HG02970 (cell line): ENCODE results near the gene ATP6V1E1.
"Not testable (repeated sequence)": the region's sequence is repeated elsewhere in the genome, so short reads cannot be mapped to it uniquely, and the experiment has no call there.

Source experiments
- ATAC-seq: cut with Tn5 transposase; IDR thresholded peaks from one replicate; pipeline ENCODE4 v1.9.1; 2021; ENCODE audit warnings: mild to moderate bottlenecking, moderate library complexity, moderate number of reproducible peaks; ENCODE audit not compliant: unreplicated experiment, low FRiP score

ATP6V1E1 gene

DNA sequence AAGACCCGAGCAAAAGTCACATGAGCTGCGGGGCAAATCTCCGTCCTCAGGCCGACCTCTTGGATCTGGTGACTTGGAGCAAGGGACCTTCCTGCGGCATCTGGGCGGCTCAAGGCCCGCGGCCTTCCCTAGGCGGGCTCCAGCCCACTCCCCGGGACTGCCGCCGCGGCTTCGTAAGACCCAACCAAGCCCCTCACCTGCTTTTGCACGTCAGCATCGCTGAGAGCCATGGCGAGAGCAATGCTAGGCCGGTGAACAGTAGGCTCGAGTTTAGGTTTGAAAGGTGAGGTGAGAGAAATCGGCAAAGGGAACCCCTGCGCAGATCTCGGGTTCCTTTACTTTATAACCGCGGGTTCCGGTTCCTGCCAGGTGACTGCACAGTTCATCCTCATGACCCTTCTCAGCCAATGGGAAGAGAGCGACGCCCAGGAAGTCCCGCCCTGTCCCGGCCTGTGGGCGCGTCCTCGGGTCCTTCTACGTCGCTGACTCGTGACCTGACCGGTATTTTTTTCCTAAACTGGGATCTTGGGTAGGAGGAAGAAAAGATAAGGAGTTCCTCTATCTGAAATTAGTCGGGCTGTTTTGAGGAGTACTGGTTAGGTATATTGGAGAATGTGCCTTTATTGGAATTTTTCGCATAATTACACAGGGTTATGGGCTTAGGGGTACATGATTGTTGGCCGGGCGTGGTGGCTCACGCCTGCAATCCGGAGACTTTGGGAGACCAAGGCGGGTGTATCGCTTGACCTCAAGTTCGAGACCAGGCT is at the start of gene ATP6V1E1:
ATP6V1E1 (minus strand) TSS at position 344 of the 767 bp plus-strand sequence; CDS start at position 230, 114 bp downstream.
- ATAC-seq, result peak; percentile 97

DNA sequence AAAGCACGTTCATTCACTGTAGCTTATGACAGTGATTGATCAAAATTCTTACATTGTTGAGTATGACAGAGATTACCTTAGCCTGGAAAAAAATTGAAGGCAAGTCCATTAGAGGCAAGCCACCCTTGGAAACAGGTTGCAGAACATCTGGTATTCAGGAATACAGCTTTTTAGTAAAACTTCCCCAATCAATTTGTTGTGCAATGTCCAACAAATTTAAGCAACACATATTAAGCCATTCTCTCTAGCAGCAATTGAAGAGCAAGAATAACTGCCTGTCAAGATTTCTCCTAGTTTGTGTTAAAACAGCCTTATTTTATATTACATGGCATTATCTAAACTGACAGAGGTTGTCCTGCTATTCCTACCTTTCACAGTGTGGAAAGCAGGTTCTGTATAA is 47.0 kb upstream of the ATP6V1E1 start:
- no peak for ATAC-seq

DNA sequence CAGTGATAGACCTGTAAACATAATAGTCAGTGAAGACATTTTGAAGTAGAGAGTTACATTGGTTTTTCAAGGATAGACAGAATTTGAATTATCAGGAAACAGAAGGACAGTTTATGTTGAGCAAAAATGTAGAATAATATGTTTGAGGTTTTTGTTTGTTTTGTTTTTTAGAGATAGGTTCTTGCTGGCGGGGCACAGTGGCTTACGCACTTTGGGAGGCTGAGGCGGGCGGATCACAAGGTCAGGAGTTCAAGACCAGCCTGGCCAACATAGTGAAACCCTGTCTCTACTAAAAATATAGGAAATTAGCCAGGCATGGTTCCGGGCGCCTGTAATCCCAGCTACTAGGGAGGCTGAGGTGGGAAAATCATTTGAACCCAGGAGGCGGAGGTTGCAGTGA is 45.6 kb upstream of the ATP6V1E1 start:
- no peak for ATAC-seq

DNA sequence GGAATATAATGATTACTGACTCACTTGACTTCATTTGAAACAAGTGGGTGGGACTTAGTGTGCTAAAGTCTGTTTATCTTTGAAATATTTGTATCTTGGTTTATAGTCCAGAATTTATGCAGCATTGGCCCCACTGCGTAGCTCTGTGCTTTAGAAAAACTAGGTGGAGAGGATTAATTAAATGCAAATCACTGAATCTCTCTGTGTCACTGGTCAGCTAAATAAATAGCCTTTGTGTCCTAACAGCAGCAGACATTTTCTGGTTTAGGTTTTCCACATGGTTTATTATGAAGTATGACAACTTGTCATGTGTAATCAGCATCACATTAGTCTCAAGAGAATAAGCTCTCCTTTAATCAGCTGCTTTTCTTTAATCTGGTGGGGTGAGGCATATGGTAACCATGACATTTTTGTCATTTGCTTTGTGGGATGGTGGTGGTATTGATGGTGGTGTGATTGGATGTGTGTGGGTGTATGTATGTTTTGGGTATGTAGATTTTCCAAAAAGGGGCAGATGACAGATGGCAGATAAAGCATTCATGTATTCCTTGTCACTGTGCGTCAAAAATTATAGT is 44.0 kb upstream of the ATP6V1E1 start:
- ATAC-seq, result no peak

DNA sequence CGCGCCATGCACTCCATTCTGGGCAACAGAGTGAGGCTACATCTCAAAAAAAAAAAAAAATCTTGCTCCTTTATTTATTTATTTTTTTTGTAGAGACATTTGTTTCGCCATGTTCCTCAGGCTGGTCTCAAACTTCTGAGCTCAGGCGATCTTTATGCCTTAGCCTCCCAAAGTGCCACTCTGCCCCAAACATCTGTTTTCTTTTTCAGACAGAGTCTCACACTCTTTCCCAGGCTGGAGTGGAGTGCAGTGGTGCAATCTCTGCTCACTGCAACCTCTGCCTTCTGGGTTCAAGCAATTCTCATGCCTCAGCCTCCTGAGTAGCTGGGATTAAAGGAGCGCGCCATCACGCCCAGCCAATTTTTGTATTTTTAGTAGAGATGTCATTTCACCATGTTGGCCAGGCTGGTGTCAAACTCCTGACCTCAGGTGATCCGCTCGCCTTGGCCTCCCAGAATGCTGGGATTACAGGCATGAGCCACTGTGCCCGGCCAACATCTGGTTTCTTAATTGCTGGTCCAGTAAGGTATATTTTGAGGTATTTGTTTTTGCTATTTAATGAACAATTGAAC is 43.1 kb upstream of the ATP6V1E1 start:
- not testable (repeated sequence) for ATAC-seq

DNA sequence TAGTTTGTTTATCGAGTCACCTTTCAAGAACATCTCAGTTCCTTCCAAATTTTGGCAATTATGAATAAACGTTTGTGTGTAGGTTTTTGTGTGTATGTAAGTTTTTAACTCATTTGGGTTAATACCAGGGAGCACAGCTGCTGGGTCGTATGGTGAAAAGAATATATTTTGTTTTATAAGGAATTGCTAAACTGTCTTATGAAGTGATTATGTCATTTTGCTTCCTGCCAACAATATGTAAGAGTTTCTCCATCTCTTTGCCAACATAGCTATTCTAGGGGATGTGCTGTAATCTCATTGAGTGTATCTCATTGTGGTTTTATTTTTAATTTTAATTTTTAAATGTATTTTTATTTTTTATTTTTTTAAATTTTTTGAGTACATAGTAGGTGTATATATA is 37.3 kb upstream of the ATP6V1E1 start:
- ATAC-seq, result no peak

DNA sequence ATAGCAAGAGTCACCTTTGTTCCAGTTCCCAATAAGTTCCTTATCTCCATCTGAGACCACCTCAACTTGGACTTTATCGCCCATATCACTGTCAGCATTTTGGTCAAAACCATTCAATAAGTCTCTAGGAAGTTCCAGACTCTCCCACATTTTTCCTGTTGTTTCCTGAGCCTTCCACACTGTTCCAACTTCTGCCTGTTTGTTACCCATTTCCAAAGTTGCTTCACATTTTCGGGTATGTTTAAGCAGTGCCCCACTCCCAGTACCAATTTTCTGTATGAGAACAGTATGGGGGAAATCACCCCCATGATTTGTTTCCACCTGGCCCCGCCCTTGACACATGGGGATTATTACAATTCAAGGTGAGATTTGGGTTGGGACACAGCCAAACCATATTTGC is 36.7 kb upstream of the ATP6V1E1 start:
- no peak for ATAC-seq

DNA sequence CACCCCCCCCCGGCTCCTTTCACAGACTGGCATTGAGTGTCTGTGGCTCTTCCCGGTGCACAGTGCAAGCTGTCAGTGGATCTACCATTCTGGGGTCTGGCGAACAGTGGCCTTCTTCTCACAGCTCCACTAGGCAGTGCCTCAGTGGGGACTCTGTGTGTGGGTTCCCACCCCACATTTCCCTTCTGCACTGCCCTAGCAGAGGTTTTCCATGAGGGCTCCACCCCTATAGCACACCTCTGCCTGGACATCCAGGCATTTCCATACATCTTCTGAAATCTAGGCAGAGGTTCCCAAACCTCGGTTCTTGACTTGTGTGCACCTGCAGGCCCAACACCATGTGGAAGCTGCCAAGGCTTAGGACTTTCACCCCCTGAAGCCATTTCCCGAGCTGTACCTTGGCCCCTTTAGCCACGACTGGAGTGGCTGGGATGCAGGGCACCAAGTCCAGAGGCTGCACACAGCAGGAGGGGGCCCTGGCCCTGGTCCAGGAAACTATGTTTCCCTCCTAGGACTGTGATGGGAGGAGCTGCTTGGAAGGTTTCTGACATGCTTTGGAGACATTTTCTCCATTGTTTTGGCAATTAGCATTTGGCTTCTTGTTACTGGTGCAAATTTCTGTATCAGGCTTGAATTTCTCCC is 36.0 kb upstream of the ATP6V1E1 start:
- no peak for ATAC-seq

DNA sequence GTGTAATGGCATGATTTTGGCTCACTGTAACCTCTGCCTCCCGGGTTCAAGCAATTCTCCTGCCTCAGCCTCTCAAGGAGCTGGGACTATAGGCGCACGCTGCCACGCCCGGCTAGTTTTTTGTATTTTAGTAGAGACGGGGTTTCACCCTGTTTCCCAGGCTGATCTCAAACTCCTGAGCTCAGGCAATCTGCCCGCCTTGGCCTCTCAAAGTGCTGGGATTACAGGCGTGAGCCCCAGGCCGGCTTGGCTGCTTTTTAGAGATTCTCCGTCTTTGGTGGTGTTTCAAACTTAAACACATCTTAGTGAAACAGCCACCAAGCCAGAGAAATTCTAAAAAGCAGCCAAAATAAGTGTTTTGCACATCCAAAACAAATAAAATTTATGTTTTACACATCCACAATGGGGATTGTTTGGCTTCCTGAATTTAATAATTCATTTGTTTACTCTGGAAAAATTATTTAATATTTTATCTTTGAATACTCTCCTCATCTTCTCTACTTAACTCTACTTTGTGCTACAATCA is 28.4 kb upstream of the ATP6V1E1 start:
- no peak for ATAC-seq

DNA sequence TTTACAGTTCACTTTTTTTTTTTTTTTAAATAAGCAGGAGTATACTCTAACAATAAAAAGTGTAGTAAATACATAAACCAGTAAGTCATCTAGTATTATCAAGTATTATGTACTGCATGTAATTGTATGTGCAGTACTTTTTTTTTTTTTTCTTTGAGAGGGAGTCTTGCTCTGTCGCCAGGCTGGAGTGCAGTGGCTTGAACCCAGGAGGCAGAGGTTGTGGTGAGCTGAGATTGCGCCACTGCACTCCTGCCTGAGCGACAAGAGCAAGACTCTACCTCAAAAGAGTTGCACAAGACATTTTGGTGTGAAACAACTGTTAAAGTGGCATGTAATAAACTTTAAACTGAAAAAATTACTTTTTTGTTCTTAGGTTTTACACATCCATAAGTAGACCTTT is 26.7 kb upstream of the ATP6V1E1 start:
- ATAC-seq, result no peak

DNA sequence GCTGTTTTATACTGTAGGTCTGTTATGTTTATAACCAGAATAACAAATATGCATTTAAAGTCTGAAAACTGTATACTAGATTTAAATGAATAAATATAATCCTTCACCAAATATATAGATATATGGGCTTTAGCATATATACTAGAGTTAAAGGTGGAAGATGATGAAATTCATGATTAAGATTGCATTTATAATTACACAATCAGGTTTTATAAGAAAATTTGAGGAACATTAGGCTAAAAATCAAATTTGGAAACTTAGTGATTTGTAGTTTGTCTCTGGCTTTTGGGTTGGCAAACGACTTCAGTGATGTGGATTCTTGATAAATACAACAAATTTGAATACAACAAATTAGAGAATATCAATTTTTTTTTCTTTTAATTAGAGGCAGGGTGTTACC is 20.0 kb upstream of the ATP6V1E1 start:
- no peak for ATAC-seq

DNA sequence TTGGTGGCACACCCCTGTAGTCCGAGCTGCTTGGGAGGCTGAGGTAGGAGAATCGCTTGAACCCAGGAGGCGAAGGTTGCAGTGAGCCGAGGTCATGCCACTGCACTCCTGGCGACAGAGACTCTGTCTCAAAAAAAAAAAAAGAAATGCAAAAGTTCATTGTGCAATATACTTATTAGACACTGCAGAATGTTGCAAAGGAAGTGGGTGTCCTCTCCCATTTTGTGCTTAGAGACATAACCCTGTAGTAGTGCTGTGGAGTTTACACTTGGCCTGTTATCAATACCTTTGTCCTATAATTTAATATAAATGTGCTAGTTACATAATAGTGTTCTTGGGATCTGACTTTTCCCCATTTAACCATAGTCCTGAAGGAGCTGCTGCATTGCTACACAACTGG is 19.4 kb upstream of the ATP6V1E1 start:
- ATAC-seq, result no peak

DNA sequence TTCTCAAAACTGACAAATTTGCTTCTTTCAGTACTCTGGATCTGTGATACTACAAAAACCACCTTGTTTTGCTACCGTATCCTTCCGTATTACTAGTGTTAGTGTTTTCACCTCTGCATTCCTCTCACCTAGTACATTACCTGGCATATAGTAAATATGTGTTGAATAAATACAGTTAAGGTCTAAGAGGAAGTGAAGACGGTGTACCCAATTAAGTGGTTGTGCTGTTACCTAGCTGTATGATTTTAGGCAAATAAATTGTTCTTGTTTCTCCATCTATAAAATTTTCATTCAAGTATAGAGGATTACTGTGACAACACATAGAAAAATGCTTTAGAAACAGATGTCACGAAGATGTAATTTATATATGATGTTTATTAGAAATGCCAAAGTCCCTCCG is 18.9 kb upstream of the ATP6V1E1 start:
- ATAC-seq, result no peak

DNA sequence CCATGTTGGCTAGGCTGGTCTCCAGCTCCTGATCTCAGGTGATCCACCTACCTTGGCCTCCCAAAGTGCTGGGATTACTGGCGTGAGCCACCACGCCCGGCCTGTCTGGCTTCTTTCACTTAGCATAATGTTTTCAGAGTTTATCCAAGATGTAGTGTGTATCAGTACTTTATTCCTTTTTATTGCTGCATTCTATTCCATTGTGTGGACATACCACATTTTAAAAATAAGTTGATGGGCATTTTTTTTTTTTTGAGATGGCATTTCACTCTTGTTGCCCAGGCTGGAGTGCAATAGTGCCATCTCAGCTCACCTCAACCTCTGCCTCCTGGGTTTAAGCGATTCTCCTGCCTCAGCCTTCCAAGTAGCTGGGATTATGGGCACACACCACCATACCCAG is 13.8 kb upstream of the ATP6V1E1 start:
- ATAC-seq, result not testable (repeated sequence)

DNA sequence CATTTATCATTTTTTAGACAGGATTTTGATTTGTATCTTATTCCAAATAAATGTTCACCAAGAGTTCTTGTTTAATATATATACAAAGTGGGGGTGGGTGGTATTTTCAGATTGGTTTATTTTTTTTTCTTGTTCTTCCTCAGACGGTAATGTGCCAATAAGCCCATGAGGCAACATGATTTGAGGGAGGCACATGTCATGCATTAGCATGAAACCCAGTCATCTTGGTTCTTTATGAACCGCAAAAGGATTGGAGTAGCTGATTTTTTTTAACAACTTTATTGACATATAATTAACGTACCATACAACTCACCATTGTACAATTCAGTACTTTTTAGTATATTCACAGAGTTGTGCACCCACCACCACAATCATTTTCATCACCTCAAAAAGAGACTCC is 12.7 kb upstream of the ATP6V1E1 start:
- no peak for ATAC-seq

DNA sequence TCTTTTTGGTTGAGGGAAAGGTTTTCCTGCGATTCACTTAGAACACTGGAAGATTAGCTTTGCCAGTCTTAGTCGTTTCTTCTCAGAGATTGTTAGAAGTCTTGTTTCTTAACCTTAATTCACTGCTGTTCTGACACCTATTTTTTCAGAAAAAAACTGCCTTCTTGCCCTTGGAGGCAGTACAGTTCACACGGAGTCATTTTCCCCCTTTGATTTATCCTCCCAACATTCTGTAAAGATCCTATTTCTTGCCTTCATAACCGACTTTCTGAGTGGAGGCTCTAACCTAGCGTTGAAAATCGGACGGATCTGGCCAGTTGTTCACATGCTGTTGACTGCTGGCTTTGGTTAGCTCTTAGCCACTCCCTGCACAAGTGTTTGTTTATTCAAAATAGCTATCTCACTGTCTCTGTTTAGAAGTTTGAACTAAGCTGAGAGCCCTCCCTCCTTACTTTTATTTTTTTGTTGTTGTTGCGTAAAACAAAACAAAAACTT is 10.7 kb upstream of the ATP6V1E1 start:
- no peak for ATAC-seq

DNA sequence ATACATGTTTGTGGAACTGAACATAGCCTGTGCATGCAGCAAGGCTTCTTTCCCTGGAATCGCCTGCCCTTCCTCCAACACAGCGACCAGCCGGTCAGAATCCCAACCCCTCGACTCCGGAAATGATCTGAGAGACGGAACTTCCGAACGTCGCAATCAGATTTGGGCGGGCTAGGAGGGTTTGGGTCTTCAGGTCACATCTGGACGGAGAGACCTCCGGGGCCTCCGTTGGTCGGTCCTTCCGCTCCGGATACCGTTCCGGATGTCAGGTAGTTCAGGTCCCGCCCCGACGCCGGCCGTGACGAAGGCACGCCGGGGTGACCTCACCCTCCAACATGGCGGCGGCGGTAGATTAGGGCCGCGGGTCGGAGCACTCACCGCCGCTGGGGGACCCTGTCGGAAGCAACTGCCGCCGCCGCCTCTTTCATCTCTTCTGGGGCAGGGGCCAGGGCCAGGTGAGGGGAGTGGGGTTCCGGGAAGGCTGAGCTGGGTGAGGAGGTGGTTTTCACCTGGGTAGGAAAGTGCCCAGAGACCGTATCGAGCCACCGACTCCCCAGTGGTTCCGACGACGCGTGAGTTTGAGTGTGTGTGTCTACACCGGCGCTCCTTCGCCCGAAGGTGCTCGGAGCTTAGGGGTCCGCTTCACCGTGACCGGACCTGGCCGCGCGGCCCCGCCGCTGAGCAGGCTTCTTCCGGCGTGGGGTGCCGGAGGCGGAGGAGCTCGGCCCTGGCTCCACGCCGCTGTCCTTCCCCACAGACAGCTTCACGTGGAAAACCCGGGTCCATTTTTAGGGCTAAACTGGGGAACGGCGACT is 10.1 kb upstream of the ATP6V1E1 start, which contains the start of gene BCL2L13:
BCL2L13 (plus strand) TSS at position 326 of the 815 bp plus-strand sequence. CDS start 16,955 bp downstream, outside the sequence.
- ATAC-seq, result peak; percentile 91

DNA sequence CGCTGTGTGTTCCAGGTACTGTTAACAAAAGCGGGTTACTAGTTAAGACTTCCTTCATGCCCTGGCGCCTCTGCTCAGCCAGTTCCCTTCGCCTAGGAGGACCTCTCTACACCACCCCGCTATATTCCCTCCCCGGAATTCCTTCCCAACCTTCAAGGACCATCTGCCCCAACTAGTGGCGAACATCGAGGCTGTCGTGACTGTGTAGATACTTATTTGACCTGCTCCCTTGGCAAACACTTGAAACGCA is 9.6 kb upstream of the ATP6V1E1 start:
- ATAC-seq, result peak; percentile 1

DNA sequence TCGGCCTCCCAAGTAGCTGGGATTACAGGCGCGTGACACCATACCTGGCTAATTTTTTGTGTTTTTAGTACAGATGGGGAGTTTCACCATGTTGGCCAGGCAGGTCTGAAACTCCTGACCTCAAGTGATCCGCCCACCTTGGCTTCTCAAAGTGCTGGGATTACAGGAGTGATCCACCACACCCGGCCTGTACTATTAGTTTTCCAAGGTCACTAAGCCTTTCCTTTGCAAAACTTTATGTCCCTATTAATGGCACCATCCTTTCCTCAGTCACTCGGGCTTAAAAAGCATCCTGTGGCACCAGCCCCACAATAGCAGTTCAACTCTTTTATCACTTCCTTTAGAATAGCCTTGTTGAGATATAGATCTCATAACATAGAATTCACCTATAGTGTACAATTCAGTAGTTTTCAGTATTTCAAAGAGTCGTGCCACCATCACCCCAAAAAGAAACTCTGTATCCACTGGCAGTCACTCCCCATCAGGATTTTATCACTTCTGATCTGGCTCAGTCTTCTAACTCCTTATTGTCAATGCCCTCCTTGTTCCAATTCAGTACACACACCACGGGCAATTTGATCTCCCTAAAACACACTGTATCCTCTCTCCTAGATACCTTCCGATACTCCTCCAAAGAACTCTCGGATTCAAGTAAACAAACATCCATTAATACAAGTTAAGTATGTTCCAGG is 9.1 kb upstream of the ATP6V1E1 start:
- ATAC-seq, result no peak

DNA sequence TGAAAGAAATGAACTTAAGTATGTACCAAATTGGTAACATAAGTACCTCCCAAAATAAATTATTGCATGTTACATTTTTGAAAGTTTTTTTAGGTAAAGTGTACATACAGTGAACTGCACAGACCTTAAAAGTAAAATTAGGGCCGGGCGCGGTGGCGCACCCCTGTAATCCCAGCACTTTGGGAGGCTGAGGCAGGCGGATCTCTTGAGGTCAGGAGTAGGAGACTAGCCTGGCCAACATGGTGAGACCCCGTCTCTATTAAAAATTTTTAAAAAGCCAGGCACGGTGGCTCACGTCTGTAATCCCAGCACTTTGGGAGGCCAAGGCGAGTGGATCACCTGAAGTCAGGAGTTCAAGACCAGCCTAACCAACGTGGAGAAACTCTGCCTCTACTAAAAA is 8.3 kb upstream of the ATP6V1E1 start:
- ATAC-seq, result not testable (repeated sequence)
